Measurements from ENCODE around the gene SPAG8. TPM values are rescaled to one million over a fixed set of nuclear protein-coding genes. Genes with fewer than 3 reads are reported as not detected.
A peak's percentile ranks its signal among the peaks of the same experiment; 100 is the strongest.

Gene SPAG8
- total RNA-seq, 1 experiment from 2014 or later: 0.50 TPM

GRCh38 chr9:35790025-35790384 lies 22.1 kb downstream of the SPAG8 start:
- no peak for DNase-seq
- no peak overlapping the region for H3K27ac Mint-ChIP-seq
- Histone ChIP-seq H3T11ph (ENCODE audit: low read length) (no peak overlapping the region), H2BK12ac (ENCODE audit: insufficient read length, low read depth, low read length) (no peak overlapping the region), H2BK20ac (ENCODE audit: low read depth, low read length, poor library complexity, severe bottlenecking) (no peak overlapping the region), H3K27me3 (ENCODE audit: insufficient read depth, low read length) (no peaks in the 10 kb centered on the region), H2BK5ac (ENCODE audit: insufficient read length, low read length) (no peak overlapping the region), H3K18ac (ENCODE audit: insufficient read length, low read depth, low read length) (no peak overlapping the region), H3K23me2 (ENCODE audit: insufficient read length, low read depth, low read length, poor library complexity, severe bottlenecking) (peaks cover 3% of the 10 kb centered on the region), H3K4me1 (ENCODE audit: insufficient read depth, low read length) (no peaks in the 10 kb centered on the region), H4K5ac (ENCODE audit: insufficient read length, low read depth, low read length) (no peak overlapping the region), H3K79me2 (ENCODE audit: insufficient read depth, low read length) (no peaks in the 10 kb centered on the region), H4K91ac (ENCODE audit: insufficient read length, low read depth, low read length) (no peak overlapping the region), H4K20me1 (ENCODE audit: control insufficient read depth, insufficient read depth, insufficient read length) (no peaks in the 10 kb centered on the region), H3K79me1 (ENCODE audit: insufficient read depth, low read depth, low read length, poor library complexity, severe bottlenecking) (no peaks in the 10 kb centered on the region), H4K8ac (replicated peaks; ENCODE audit: insufficient read length, low read depth, low read length) (no peak overlapping the region), H3K9me3 (ENCODE audit: control insufficient read depth, low read depth, low read length) (no peaks in the 10 kb centered on the region), H2AK5ac (ENCODE audit: insufficient read length, low read length) (no peak overlapping the region), H3K9ac (ENCODE audit: extremely low read depth, insufficient read length, low read length) (no peak overlapping the region), H3K4ac (ENCODE audit: low read depth, low read length) (no peak overlapping the region), H3K27ac (ENCODE audit: insufficient read length, low read depth, low read length) (no peak overlapping the region), H2AFZ (ENCODE audit: low read length) (no peak overlapping the region), H3K4me2 (ENCODE audit: insufficient read depth, insufficient read length, low read length) (no peak overlapping the region), H3K23ac (ENCODE audit: insufficient read length, low read depth, low read length) (no peak overlapping the region), H3K56ac (ENCODE audit: insufficient read length, low read depth, low read length) (no peak overlapping the region), H2BK15ac (ENCODE audit: low read depth, low read length) (no peak overlapping the region), H3K14ac (ENCODE audit: insufficient read depth, low read length) (no peak overlapping the region), H2BK120ac (ENCODE audit: low read depth, low read length, poor library complexity, severe bottlenecking) (no peak overlapping the region)
- peaks cover 17 to 19% of the 10 kb centered on the region in 2 experiments for H3K4me1 Mint-ChIP-seq
- H3K4me3 Mint-ChIP-seq: peak overlapping the region in 1 of 2 experiments; percentile 85; a peak in 2 of 5 replicates
- no peaks in the 10 kb centered on the region for H3K9me3 Mint-ChIP-seq
- no peak for TF ChIP-seq CTCF (conservative IDR thresholded peaks at IDR 0.05)
- peaks cover 0 to 14% (median 8%) of the 10 kb centered on the region in 3 experiments; a peak in 6 of 7 replicates for H3K36me3 Mint-ChIP-seq (ENCODE audit: insufficient read depth in 1 of 3, low read depth in 3 of 3)
- H3K27me3 Mint-ChIP-seq (ENCODE audit: low read depth): peaks cover 4% of the 10 kb centered on the region
- no CpG with 5 or more reads among the region's 4 CpGs for WGBS (ENCODE audit: extremely low coverage, insufficient read length, low lambda C conversion rate)

All from H9 (cell line).